OCI-LY7 (cell line): ENCODE results near the gene LPGAT1. TPM values are rescaled to one million over a fixed set of nuclear protein-coding genes. Genes with fewer than 3 reads are reported as not detected.

ENCODE experiments used
- BruUV-seq: library from RNA; stranded (reverse); fragments of 400-500 nt; replicated peaks from 2 replicates; lab custom pipeline; 2021; lab: Mats Ljungman, UMichigan
- CTCF ChIA-PET: fragments of 300-600 bp; sonication (Branson Sonifier 250); formaldehyde crosslinking; loops from one replicate; lab custom pipeline; 2022; ENCODE audit warnings: antibody characterized with exemption; ENCODE audit not compliant: unreplicated experiment; lab: Charles Lee
- POLR2A ChIA-PET: fragments of 300-600 bp; sonication (Branson Sonifier 250); formaldehyde crosslinking; loops from one replicate; lab custom pipeline; 2022; ENCODE audit warnings: antibody characterized with exemption; lab: Charles Lee
- DNase-seq: peaks from one replicate; pipeline ENCODE4 v3.0.0-alpha.2; 2015; ENCODE audit warnings: low spot score
- H2AFZ ChIP-seq: fragments of 200-600 bp; sonication (generic), shearing (Covaris generic); 2 replicates; pipeline ENCODE4 v1.6.1; 2014; ENCODE audit warnings: mild to moderate bottlenecking, antibody characterized with exemption, low read length, moderate library complexity
- H3K27ac ChIP-seq: fragments of 200-600 bp; sonication (generic); 2 replicates; pipeline ENCODE4 v1.5.1; 2014; ENCODE audit warnings: mixed run types, low read depth, mild to moderate bottlenecking, moderate library complexity, low read length, inconsistent platforms; ENCODE audit not compliant: poor library complexity, severe bottlenecking
- H3K36me3 ChIP-seq: fragments of 200-600 bp; sonication (generic); 2 replicates; pipeline ENCODE4 v1.6.1; 2014; ENCODE audit warnings: mild to moderate bottlenecking, antibody characterized with exemption, low read length, moderate library complexity, mixed read lengths; ENCODE audit not compliant: insufficient read depth
- H3K4me1 ChIP-seq: fragments of 200-600 bp; sonication (generic); 2 replicates; pipeline ENCODE4 v1.5.1; 2014; ENCODE audit warnings: mild to moderate bottlenecking, low read length; ENCODE audit not compliant: insufficient read depth, poor library complexity, severe bottlenecking
- H3K4me2 ChIP-seq: fragments of 200-600 bp; sonication (generic); 2 replicates; pipeline ENCODE4 v1.6.1; 2014; ENCODE audit warnings: mild to moderate bottlenecking, low read length
- H3K4me3 ChIP-seq: fragments of 200-600 bp; sonication (generic); 2 replicates; pipeline ENCODE4 v1.5.1; 2014; ENCODE audit warnings: mild to moderate bottlenecking, low read depth, low read length; ENCODE audit not compliant: poor library complexity, severe bottlenecking
- H3K79me2 ChIP-seq: fragments of 200-600 bp; sonication (generic); 2 replicates; pipeline ENCODE4 v1.6.1; 2016; ENCODE audit warnings: low read depth, mild to moderate bottlenecking, low read length, moderate library complexity, mixed read lengths; ENCODE audit not compliant: insufficient read depth
- H3K9me2 ChIP-seq: fragments of 200-600 bp; sonication (generic); 2 replicates; pipeline ENCODE4 v1.6.1; 2016; ENCODE audit warnings: mild to moderate bottlenecking, low read length, mixed read lengths; ENCODE audit not compliant: insufficient read depth
- H3K9me3 ChIP-seq: fragments of 200-600 bp; sonication (generic); 2 replicates; pipeline ENCODE4 v1.6.1; 2014; ENCODE audit warnings: mild to moderate bottlenecking, mixed run types, low read length, mixed read lengths
- H4K20me1 ChIP-seq: fragments of 200-600 bp; sonication (generic); 2 replicates; pipeline ENCODE4 v1.6.1; 2014; ENCODE audit warnings: mild to moderate bottlenecking, antibody characterized with exemption, low read length, moderate library complexity, mixed read lengths; ENCODE audit not compliant: insufficient read depth
- EZH2phosphoT487 ChIP-seq: fragments of 200-600 bp; sonication (generic); IDR thresholded peaks from 2 replicates; pipeline ENCODE4 v1.6.1; 2018; ENCODE audit warnings: low read depth, borderline replicate concordance, mild to moderate bottlenecking, mixed run types, antibody characterized with exemption, low read length, moderate library complexity, mixed read lengths
- intact Hi-C: fragments of 100-400 bp; cut with micrococcal nuclease; formaldehyde crosslinking; loops from one replicate; pipeline ENCODE4 v1.10.0; 2022; ENCODE audit not compliant: unreplicated experiment
- total RNA-seq, 2 experiments: library from RNA; depleted of rRNA in 1 of 2; stranded (reverse); fragments of >200 nt in 1 of 2; shearing (Covaris generic) in 1 of 2; gene quantifications; 2 replicates each; pipeline ENCODE4 v1.2.3, GENCODE V29; 2014 to 2022
- TF ChIP-seq, protein P1 (sequence below): fragments of 200-600 bp; sonication (generic); conservative IDR thresholded peaks from 2 replicates; pipeline ENCODE4 v1.5.1; 2014; ENCODE audit warnings: mild to moderate bottlenecking, antibody characterized with exemption, low read length, moderate library complexity, mixed read lengths

Gene LPGAT1
- total RNA-seq, 2 experiments from 2014 or later, result 14.1 to 35.2 TPM

DNA sequence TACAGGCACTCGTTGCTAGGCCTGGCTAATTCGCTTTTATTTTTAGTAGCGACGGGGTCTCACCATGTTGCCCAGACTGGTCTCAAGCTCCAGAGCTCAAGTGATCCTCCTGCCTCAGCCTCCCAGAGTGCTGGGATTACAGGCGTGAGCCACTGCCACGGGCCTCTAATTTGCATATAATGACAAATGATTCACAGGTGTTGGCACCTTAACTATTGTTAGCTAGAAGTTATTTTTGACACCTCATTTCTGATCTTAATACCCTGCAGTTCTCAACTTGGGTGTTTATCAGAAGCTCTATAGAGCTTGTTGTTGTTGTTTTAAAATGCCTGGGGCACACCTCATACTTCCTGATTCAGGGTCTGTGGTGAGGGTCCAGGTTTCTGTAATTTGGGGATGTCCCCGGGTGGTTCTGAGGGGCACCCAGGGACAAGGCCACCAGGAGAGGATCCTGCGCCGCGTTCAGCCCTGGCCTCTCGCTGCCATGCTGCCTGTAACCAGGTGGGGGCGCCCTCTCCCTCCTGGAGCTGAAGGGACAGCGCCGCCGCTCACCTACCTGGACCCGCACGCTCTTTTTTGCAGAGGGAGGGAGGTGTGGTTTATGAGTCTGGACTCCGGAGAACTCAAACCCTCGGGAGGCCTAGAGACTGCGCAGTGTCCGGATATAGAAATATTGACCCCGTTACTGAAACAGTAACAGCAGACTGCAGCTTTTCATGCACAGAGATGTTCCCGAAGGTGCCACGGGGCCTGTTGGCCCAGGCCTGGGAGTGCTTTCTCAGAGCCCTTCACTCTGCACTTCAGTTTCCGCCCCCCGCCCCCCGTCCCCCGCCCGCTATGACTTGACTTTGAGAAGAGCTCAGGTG lies 132.2 kb downstream of the LPGAT1 start:
- Histone ChIP-seq H3K4me2 (peak overlapping the region; percentile 73), H3K27ac (peak overlapping the region; percentile 22), H3K9me3 (no peaks in the 10 kb centered on the region), H3K79me2 (no peaks in the 10 kb centered on the region), H2AFZ (peak overlapping the region; percentile 83; the same call in 1 of the 2 replicates), H3K4me1 (peaks cover 42% of the 10 kb centered on the region), H3K4me3 (peak overlapping the region; percentile 30), H4K20me1 (0 out of 2 replicates have a peak, but pooled peaks cover 5% of the 10 kb centered on the region), H3K36me3 (no peaks in the 10 kb centered on the region), H3K9me2 (no peaks in the 10 kb centered on the region)
- no peak for TF ChIP-seq EZH2phosphoT487
- TF ChIP-seq, protein P1, sequence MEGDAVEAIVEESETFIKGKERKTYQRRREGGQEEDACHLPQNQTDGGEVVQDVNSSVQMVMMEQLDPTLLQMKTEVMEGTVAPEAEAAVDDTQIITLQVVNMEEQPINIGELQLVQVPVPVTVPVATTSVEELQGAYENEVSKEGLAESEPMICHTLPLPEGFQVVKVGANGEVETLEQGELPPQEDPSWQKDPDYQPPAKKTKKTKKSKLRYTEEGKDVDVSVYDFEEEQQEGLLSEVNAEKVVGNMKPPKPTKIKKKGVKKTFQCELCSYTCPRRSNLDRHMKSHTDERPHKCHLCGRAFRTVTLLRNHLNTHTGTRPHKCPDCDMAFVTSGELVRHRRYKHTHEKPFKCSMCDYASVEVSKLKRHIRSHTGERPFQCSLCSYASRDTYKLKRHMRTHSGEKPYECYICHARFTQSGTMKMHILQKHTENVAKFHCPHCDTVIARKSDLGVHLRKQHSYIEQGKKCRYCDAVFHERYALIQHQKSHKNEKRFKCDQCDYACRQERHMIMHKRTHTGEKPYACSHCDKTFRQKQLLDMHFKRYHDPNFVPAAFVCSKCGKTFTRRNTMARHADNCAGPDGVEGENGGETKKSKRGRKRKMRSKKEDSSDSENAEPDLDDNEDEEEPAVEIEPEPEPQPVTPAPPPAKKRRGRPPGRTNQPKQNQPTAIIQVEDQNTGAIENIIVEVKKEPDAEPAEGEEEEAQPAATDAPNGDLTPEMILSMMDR, result peak; percentile 99
- no TSS peak for BruUV-seq
- intact Hi-C loops, result loop anchor here (1.0 to 5.0 kb wide), 4 partner anchors 132 to 589 kb away; partner anchors contain the start of genes DTL, INTS7, LPGAT1 and PPP2R5A
- ChIA-PET POLR2A (interaction anchor here (0.7 to 2.5 kb wide), 7 partner anchors 10 to 338 kb away, joined by 3 to 13 read pairs (median 3); partner anchors contain the start of genes DTL and INTS7), CTCF (interaction anchor here (0.5 to 2.1 kb wide), 11 partner anchors 9 to 759 kb away, joined by 3 to 9 read pairs (median 4); partner anchors contain the start of genes DTL and INTS7)
- peak; percentile 75 for DNase-seq

DNA sequence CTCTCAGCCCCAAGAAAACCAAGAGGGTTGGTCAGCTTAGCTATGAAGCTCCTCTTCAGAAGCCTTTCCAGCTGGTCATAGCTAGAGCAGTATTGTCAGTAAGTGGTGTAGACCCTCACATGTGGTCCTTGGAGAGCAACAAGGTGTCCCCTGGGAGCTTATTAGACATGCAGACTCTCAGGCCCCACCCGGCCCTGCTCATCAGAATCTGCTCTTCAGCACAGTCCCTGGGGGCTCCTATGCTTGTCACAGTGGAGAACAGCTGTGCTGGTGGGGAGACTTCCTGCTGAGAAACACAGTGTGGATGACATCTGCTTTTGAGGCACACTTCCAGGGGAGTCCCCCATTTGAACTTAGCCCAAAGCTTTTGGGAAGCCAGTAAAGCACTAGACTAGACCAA lies 133.2 kb downstream of the LPGAT1 start:
- Histone ChIP-seq H3K4me3 (no peak overlapping the region), H3K4me2 (peak overlapping the region; percentile 61), H3K9me2 (no peaks in the 10 kb centered on the region), H2AFZ (no peak overlapping the region), H3K4me1 (peaks cover 42% of the 10 kb centered on the region), H4K20me1 (0 out of 2 replicates have a peak, but pooled peaks cover 5% of the 10 kb centered on the region), H3K79me2 (no peaks in the 10 kb centered on the region), H3K36me3 (no peaks in the 10 kb centered on the region), H3K27ac (peak overlapping the region; percentile 15), H3K9me3 (no peaks in the 10 kb centered on the region)
- TF ChIP-seq EZH2phosphoT487, result no peak
- TF ChIP-seq, protein P1, result no peak
- CTCF ChIA-PET, result interaction anchor here (0.6 to 1.4 kb wide), 4 partner anchors 10 to 760 kb away, joined by 3 to 4 read pairs (median 3); no protein-coding TSS in a partner anchor
- DNase-seq, result peak; percentile 97
- intact Hi-C loops, result loop anchor here (1.0 to 5.0 kb wide), 3 partner anchors 16 to 590 kb away; partner anchors contain the start of gene PPP2R5A
- no TSS peak for BruUV-seq
- POLR2A ChIA-PET, result interaction anchor here (0.9 to 2.5 kb wide), 3 partner anchors 12 to 334 kb away, joined by 3 to 13 read pairs (median 4); no protein-coding TSS in a partner anchor
